Hepatocyte (in vitro differentiated cells): ENCODE results near the gene AIFM3.

ENCODE experiments used
- EZH2 ChIP-seq: fragments of 200-600 bp; sonication (generic); IDR thresholded peaks from 2 replicates; pipeline ENCODE4 v1.6.1; 2016; ENCODE audit warnings: antibody characterized with exemption, mild to moderate bottlenecking, borderline replicate concordance
- EZH2phosphoT487 ChIP-seq: fragments of 200-600 bp; sonication (generic); IDR thresholded peaks from one replicate; pipeline ENCODE4 v1.6.1; 2018; ENCODE audit warnings: antibody characterized with exemption, mild to moderate bottlenecking, low read depth, moderate library complexity; ENCODE audit not compliant: unreplicated experiment, severe bottlenecking
- TF ChIP-seq, protein P1 (sequence below): fragments of 200-600 bp; sonication (generic); IDR thresholded peaks from 2 replicates; pipeline ENCODE4 v1.5.1; 2016; ENCODE audit warnings: antibody characterized with exemption, mild to moderate bottlenecking; ENCODE audit not compliant: poor library complexity

DNA sequence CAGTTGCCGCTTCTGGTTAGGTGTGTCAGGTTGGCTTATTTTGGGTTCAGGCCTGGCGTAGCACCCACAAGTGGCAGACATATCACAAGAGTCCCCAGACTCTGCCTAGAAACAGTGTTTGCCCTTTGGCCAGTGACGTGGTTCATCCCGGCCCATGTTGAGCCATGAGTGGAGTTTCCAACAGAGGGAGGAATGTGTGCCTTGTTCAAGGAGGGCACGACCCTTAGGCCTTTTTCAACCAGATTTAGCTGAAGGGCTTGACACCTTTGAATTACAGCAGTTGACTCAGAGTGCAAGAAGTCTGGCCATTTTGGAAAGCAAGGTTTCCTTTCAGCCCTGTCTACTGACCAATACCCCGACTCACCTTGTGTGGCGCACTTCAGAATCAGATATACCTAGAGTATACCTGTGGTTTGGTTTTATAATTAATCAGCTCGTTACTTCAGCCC is 15.1 kb upstream of the AIFM3 start:
- TF ChIP-seq, protein P1, sequence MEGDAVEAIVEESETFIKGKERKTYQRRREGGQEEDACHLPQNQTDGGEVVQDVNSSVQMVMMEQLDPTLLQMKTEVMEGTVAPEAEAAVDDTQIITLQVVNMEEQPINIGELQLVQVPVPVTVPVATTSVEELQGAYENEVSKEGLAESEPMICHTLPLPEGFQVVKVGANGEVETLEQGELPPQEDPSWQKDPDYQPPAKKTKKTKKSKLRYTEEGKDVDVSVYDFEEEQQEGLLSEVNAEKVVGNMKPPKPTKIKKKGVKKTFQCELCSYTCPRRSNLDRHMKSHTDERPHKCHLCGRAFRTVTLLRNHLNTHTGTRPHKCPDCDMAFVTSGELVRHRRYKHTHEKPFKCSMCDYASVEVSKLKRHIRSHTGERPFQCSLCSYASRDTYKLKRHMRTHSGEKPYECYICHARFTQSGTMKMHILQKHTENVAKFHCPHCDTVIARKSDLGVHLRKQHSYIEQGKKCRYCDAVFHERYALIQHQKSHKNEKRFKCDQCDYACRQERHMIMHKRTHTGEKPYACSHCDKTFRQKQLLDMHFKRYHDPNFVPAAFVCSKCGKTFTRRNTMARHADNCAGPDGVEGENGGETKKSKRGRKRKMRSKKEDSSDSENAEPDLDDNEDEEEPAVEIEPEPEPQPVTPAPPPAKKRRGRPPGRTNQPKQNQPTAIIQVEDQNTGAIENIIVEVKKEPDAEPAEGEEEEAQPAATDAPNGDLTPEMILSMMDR, result no peak
- no peak for TF ChIP-seq EZH2phosphoT487
- TF ChIP-seq EZH2, result no peak
